ENCODE data around the gene KRTAP5-2. TPM values are rescaled to one million over a fixed set of nuclear protein-coding genes. Genes with fewer than 3 reads are reported as not detected.

KRTAP5-2 gene
- total and polyA plus RNA-seq, 10 donors, result not detected

- no peaks in the 10 kb centered on the region for H3K36me3 ChIP-seq
- no peaks in the 10 kb centered on the region for H3K9me3 ChIP-seq
- peaks cover 0 to 78% (median 22%) of the 10 kb centered on the region in 7 donors for H3K27me3 ChIP-seq (replicated peaks in 1 of 7)
- peak; percentile 50 for DNase-seq
- peaks cover 0 to 14% (median 0%) of the 10 kb centered on the region in 6 donors for H3K4me1 ChIP-seq
- H3K4me3 ChIP-seq, result no peak overlapping the region
- H3K27ac ChIP-seq, result no peak overlapping the region
- 58 to 62% (median 59%) methylated on average over 32 of the region's 32 CpGs for WGBS, 5 donors
- TF ChIP-seq CTCF (IDR thresholded peaks at IDR 0.05 in 8 of 11, conservative IDR thresholded peaks at IDR 0.05 in 3 of 11) (peak in 10 of 11 experiments; percentile 9 to 85 (median 75)), POLR2A (IDR thresholded peaks at IDR 0.05) (no peak)
- intact Hi-C loops (cut with DNase I; ENCODE audit: low total_unique reads), result no loop called here
Observed at GRCh38 chr11:1640076-1640946, 42.2 kb upstream of the KRTAP5-2 start.

GRCh38 chr11:1639666-1640065 is 41.6 kb upstream of the KRTAP5-2 start:
- Histone ChIP-seq H3K36me3 (no peaks in the 10 kb centered on the region), H3K9me3 (no peaks in the 10 kb centered on the region), H3K4me1 (peaks cover 0 to 14% (median 0%) of the 10 kb centered on the region in 6 donors), H3K27me3 (replicated peaks in 1 of 7) (peaks cover 0 to 75% (median 19%) of the 10 kb centered on the region in 7 donors), H3K27ac (no peak overlapping the region), H3K4me3 (no peak overlapping the region)
- 60 to 72% (median 66%) methylated on average over 15 of the region's 15 CpGs for WGBS, 5 donors
- intact Hi-C loops (cut with DNase I; ENCODE audit: low total_unique reads), result no loop called here
- DNase-seq, result peak; percentile 51
- TF ChIP-seq CTCF (IDR thresholded peaks at IDR 0.05 in 8 of 11, conservative IDR thresholded peaks at IDR 0.05 in 3 of 11), result no peak
- TF ChIP-seq POLR2AphosphoS5 (IDR thresholded peaks at IDR 0.05), result no peak
- no peak for TF ChIP-seq POLR2A (IDR thresholded peaks at IDR 0.05)

- 49 to 69% (median 57%) methylated on average over 18 of the region's 18 CpGs for WGBS, 5 donors
- intact Hi-C loops (cut with DNase I; ENCODE audit: low total_unique reads), result no loop called here
- Histone ChIP-seq H3K4me3 (no peak overlapping the region), H3K27ac (no peak overlapping the region), H3K36me3 (no peaks in the 10 kb centered on the region), H3K9me3 (no peaks in the 10 kb centered on the region), H3K27me3 (replicated peaks in 1 of 7) (peaks cover 0 to 74% (median 18%) of the 10 kb centered on the region in 7 donors), H3K4me1 (peaks cover 0 to 14% (median 0%) of the 10 kb centered on the region in 6 donors)
- TF ChIP-seq POLR2A (IDR thresholded peaks at IDR 0.05) (no peak), CTCF (IDR thresholded peaks at IDR 0.05 in 8 of 11, conservative IDR thresholded peaks at IDR 0.05 in 3 of 11) (no peak)
- DNase-seq, result no peak
Observed at GRCh38 chr11:1639102-1639620, 41.1 kb upstream of the KRTAP5-2 start.

- DNase-seq, result no peak
- H3K4me1 ChIP-seq, result peaks cover 0 to 14% (median 0%) of the 10 kb centered on the region in 6 donors
- 79 to 87% (median 84%) methylated on average over 8 of the region's 8 CpGs for WGBS, 5 donors
- TF ChIP-seq CTCF (IDR thresholded peaks at IDR 0.05 in 8 of 11, conservative IDR thresholded peaks at IDR 0.05 in 3 of 11), result no peak
- H3K27me3 ChIP-seq (replicated peaks in 1 of 7), result peaks cover 0 to 77% (median 25%) of the 10 kb centered on the region in 7 donors
- intact Hi-C loops (cut with DNase I; ENCODE audit: low total_unique reads), result no loop called here
- no peaks in the 10 kb centered on the region for H3K9me3 ChIP-seq
- no peaks in the 10 kb centered on the region for H3K36me3 ChIP-seq
- no peak overlapping the region for H3K4me3 ChIP-seq
- no peak overlapping the region for H3K27ac ChIP-seq
Observed at GRCh38 chr11:1638344-1638743, 40.2 kb upstream of the KRTAP5-2 start.

Measured in spleen (tissue), 11 donors.